ENCODE measurements around the gene PMEPA1. TPM values are rescaled to one million over a fixed set of nuclear protein-coding genes. Genes with fewer than 3 reads are reported as not detected.

The PMEPA1 gene
- total and polyA plus RNA-seq, 10 of the 15 experiments (the other 5 are each of a cell fraction or from before 2014, with no cell fraction given): 0.02 to 0.10 (median 0.04) TPM; not detected in 3

- no peak overlapping the region for H3K4me3 ChIP-seq
- TF ChIP-seq TAF1 (IDR thresholded peaks at IDR 0.05; ENCODE audit: borderline replicate concordance, low read depth, low read length) (no peak), CTCF (IDR thresholded peaks at IDR 0.05 in 2 of 3, conservative IDR thresholded peaks at IDR 0.05 in 1 of 3; ENCODE audit: control insufficient read depth in 2 of 3, extremely low read depth in 1 of 3, insufficient read depth in 1 of 3, low read depth in 3 of 3, low read length in 3 of 3) (no peak), ESRRA (IDR thresholded peaks at IDR 0.05; ENCODE audit: low read length) (no peak), ZNF274 (IDR thresholded peaks at IDR 0.05; ENCODE audit: insufficient read depth, insufficient read length) (no peak), E2F4 (IDR thresholded peaks at IDR 0.05; ENCODE audit: low read depth, low read length) (no peak), STAT3 (IDR thresholded peaks at IDR 0.05; ENCODE audit: low read depth, low read length) (no peak), IKZF2 (IDR thresholded peaks at IDR 0.05) (no peak)
- no peak overlapping the region for H2AFZ ChIP-seq (ENCODE audit: control insufficient read depth, low read depth, low read length)
- no peaks in the 10 kb centered on the region for H3K36me3 ChIP-seq (ENCODE audit: control insufficient read depth in 2 of 2, insufficient read depth in 2 of 2, low read length in 1 of 2)
- POLR2A ChIA-PET: no interaction called here
- DNase-seq (ENCODE audit: low read depth, low spot score): no peak
- intact Hi-C loops (cut with micrococcal nuclease; ENCODE audit: unreplicated experiment) (no loop called here), in situ Hi-C loops (cut with MboI) (no loop called here)
- H3K9me3 ChIP-seq (replicated peaks; ENCODE audit: control insufficient read depth, insufficient read depth, low read length): no peaks in the 10 kb centered on the region
- H3K27ac ChIP-seq (ENCODE audit: control insufficient read depth, insufficient read depth): no peak overlapping the region
- H3K4me2 ChIP-seq (ENCODE audit: control insufficient read depth, insufficient read depth): no peak overlapping the region
- peaks cover 0 to 7% of the 10 kb centered on the region in 2 experiments; a peak in 1 of 4 replicates for H3K27me3 ChIP-seq (replicated peaks in 1 of 2; ENCODE audit: control insufficient read depth in 2 of 2, insufficient read depth in 2 of 2, low read length in 1 of 2)
- no peaks in the 10 kb centered on the region for H4K20me1 ChIP-seq (ENCODE audit: control insufficient read depth, insufficient read depth)
- WGBS (ENCODE audit: insufficient coverage, insufficient replicate concordance, low lambda C conversion rate, missing lambda C conversion rate): 27% methylated on average over 12 of the region's 12 CpGs
- CTCF ChIA-PET: interaction anchor here (1.1 kb wide), 1 partner anchor 10 kb away, joined by 3 read pairs; no protein-coding TSS in a partner anchor
- BruUV-seq (replicated peaks): no TSS peak
- no peak overlapping the region for H3K9ac ChIP-seq (ENCODE audit: control insufficient read depth, insufficient read depth, low read length)
- no peaks in the 10 kb centered on the region; the same call in 1 of the 2 replicates for H3K4me1 ChIP-seq (ENCODE audit: control insufficient read depth, insufficient read depth, low read length)
- RAD21 ChIA-PET (ENCODE audit: unreplicated experiment): interaction anchor here (1.1 kb wide), 1 partner anchor 17 kb away, joined by 3 read pairs; no protein-coding TSS in a partner anchor
- H3K79me2 ChIP-seq (ENCODE audit: control insufficient read depth, insufficient read depth, low read length): no peaks in the 10 kb centered on the region
- FAIRE-seq: no peak
- SMC1A ChIA-PET (ENCODE audit: uncharacterized antibody, unreplicated experiment): no interaction called here
- ATAC-seq: no peak
These were observed 18.1 kb downstream of the PMEPA1 start for GRCh38 chr20:57691699-57692098.
